ENCODE results near the gene SMIM10L2A.
"Not testable (repeated sequence)": the region's sequence is repeated elsewhere in the genome, so short reads cannot be mapped to it uniquely, and the experiment has no call there.

Gene SMIM10L2A

DNA sequence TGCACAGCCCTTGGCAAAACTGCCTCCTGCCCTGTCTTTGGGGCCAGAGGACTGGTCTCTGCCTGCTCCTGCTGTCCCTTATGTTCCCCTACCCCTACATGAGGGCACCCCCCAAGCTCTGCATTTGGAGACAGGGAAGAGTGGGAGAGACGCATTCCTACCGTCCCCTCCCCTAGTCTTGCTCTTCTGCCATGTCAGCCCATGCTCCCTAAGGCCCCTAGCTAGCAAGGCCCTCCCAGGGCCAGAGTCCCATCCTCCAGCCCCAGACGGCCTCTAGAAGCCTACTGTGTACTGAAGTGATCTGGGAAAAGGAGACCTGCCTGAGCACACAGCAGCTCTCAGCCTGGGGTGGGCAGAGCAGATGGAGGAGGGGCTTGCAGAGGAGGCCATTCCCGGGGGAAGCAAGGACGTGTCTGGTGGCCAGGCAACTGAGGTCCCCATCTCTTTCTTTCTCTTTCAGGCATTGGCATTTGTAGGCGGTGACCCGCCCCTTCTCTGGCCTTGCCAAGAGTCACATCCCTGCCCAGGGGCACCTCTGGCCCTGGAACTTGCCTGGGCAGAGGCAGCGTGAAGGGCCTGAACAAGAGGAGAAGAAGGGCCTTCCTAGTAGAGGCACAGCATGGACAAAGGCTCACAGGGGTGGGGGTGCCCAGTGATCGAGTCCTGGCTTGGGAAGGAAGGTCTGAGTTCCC is 1.6 kb downstream of the SMIM10L2A start:
- DNase-seq = not testable (repeated sequence)

DNA sequence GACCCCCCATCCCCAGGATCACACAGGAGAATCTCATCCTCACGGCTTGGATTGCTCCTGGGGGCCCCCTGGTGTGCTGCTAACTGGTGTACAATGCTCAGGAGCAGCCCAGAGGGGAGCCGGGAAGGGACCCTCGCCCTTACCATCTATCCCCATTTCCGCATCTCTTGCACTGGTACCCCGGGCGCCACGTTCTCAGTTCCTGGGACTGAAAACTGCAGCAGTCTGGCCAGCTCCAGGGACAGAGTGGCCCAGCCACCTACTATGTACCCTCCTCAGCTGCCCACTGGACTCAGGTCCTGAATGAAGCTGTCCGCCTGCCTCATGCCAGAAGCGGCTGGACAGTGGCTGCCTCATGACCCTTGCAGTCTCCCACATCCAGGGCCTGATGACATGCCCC is 2.7 kb downstream of the SMIM10L2A start:
- DNase-seq = no peak

DNA sequence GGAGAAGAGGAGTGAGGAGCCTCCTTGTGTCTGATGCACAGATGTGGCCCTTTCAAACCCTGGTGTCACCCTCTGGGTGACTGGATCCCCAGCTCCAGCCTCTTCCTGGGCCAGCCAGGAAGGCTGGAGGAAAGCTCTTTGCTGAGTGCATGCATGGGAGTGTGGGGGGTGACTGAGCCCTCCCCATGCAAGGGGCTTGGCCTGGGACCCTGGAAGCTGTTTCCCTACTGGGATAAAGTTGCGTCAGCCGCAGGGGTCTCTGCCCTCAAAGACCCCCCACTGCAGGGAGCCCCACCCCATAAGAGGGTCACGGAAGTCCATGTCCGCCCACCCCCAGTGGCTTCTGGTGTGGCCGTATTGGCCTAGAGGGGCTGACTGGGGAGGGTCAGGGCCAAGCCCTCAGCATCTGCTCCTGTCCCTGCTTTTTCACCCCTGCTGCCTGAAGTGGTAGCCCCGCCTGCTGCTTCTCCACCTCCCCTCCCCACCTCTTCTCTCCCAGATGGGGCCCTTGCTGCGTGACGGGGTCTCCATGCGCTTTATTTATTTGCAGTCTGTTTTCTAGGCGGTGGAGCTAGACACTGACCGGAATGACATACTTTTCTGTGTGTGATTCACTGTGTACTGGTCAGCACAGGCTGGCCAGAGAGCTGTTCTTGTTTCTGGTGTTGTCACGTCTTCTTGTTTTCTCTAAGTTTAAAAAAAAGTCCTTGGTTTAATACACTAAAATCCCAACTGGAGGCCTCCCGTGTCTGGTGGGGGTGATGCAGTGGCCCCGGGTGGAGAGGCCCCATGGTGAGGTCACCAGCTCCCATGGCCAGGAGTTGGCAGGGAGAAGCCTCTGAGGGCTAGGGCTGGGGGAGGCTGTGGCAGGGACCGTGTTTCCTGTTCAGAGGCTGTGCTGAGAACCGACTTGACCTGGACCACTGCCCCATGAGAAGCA is 3.6 kb downstream of the SMIM10L2A start:
- DNase-seq = no peak

DNA sequence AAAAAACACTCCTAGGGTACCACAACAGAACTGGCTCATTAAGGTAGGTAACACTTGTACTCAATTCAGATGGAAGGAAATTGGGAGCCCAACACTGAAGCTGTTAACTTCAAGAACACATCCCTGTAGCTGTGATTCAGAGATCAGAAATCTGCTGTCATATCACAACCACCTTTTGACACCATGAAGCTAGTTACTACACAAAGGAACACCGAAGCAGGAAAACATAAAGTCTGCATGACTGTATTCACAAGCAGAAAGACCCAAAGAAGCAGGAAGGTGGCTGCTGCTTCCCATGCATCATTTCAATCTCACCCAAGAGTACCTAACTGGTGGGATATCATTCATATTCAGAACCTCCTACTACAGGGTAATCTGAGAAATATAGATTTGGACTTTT is 7.7 kb downstream of the SMIM10L2A start:
- DNase-seq = no peak

DNA sequence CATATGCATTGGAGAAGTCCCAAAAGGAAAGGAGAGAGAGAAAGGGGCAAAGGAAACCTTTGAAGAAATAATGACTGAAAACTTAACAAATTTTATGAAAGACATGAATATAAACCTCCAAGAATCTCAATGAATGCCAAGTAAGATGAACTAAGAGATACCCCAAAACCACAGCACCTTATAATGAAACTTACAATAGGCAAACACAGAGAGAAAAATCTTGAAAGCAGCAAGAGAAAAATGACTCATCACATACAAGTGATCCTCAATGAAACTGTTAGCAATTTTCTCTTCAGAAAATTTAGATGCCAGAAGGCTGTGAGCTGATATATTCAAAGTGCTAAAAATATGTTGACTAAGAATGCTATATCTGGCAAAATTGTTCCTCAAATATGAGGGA is 10.1 kb downstream of the SMIM10L2A start:
- no peak for DNase-seq

DNA sequence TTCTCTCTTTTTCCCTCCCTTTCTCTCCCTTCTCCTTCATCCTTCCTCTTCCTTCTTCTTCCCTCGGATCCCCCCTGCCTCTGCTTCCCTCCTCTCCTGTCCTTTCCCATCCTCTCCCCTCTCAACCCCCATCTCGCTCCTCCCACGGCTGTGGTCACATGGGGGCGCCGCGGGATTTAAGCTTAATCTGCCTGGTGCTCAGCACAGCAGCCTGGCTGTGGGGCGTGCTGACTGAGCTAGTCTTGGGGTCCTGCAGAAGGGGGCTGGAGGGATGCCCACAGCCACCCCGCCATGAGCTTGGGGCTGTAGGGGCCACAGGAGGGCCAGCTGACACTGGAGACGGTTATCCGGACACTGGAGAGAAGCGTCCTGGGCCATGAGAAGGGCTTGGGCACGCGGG is 10.7 kb downstream of the SMIM10L2A start:
- no peak for DNase-seq

DNA sequence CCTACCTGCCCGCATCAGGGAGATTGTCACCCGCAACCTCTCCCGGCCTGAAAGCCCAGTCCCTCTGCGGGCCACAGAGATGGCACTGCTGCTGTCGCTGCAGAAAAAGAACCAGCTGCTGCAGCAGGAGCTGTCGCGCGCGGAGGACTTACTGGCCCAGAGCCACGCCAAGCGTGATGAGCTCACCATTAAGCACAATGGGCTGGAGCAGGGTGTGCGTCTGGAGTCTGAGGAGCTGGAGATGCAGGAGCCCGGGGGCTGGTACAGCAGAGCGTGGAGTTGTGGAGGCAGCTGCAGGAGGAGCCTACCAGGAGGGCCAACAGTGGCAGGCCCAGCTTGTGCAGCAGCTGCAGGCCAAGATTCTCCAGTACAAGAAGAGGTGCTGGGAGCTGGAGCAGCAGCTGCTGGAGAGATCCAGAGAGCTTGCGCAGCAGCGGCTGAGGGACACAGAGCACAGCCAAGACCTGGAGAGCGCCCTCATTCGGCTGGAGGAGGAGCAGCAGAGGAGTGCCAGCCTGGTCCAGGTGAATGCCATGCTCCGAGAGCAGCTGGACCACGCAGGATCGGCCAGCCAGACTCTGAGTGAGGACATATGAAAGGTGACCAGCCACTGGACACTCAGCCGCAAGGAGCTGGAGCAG is 11.3 kb downstream of the SMIM10L2A start:
- no peak for DNase-seq

DNA sequence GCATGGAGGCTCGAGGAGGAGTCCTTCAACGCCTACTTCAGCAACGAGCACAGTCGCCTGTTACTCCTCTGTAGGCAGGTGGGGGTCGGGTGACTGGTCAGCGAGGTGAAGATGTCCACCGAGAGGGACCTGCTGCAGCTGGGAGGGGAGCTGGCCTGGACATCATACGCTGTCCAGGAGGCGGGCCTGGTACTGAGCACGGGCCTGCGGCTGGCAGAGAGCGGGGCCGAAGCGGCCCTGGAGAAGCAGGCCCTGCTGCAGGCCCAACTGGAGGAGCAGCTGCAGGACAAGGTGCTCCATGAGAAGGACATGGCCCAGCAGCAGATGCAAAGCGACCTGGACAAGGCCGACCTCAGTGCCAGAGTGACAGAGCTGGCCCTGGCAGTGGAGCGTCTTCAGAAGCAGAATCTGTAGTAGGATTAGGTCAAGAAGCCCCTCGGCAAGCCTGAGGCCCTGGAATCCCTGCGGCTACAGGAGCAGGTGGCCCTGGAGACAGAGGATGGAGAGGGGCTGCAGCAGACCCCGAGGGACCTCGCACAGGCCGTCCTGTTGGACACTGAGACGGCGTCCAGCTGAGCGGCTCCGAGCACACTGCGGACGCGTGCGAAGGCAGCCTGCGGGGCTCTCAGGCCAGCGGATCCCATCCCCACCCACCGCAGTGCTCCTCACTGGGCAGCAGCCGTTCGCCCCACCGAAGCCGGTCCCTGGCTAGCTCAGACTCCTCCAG is 11.9 kb downstream of the SMIM10L2A start:
- no peak for DNase-seq

DNA sequence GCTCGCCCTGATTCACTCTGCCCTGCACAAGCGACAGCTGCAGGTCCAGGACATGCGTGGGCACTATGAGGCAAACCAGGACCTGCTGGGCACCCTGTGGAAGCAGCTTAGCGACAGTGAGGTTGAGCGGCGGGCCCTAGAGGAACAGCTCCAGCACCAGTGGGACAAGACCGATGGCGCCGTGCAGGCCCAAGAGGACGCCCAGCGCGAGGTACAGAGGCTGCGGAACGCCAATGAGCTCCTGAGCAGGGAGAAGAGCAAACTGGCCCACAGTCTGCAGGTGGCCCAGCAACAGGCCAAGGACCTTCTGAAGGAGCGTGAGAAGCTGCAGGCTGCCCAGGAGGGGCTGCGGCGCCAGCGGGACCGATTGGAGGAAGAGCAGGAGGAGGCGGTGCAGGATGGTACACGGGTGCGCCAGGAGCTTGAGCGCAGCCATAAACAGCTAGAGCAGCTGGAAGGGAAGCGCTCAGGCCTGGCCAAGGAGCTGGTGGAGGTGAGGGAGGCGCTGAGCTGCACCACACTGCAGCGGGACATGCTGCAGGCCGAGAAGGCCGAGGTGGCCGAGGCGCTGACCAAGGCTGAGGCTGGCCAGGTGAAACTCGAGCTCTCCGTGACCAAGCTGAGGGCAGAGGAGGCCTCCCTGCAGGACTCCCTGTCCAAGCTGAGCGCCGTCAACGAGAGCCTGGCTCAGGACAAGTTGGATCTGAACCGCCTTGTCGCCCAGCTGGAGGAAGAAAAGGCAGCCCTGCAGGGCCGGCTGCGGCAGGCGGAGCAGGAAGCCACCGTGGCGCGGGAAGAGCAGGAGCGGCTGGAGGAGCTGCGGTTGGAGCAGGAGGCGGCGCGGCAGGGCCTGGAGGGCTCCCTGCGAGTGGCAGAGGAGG is 12.8 kb downstream of the SMIM10L2A start:
- DNase-seq = no peak

DNA sequence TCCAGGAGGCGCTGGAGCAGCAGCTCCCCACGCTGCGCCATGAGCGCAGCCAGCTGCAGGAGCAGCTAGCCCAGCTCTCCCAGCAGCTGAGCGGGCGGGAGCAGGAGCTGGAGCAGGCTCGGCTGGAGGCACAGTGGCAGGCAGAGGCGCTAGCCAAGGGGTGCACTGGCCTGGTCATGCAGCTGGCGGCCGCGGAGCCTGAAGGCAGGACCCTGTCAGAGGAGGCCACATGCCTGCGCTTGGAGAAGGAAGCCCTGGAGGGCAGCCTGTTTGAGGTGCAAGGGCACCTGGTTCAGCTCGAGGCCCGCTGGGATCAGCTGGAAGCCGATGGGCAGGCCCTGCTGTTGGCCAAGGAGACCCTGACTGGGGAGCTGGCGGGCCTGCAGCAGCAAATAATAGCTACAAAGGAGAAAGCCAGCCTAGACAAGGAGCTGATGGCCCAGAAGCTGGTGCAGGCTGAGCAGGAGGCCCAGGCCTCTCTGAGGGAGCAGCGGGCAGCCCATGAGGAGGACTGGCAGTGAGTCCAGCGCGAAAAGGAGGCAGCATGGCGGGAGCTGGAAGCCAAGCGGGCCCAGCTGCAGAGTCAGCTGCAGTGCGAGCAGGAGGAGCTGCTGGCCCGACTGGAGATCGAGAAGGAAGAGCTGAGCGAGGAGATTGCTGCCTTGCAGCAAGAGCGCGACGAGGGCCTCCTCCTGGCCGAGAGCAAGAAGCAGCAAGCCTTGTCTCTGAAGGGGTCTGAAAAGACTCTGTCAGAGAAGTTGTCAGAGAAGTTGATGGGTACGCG is 13.6 kb downstream of the SMIM10L2A start:
- DNase-seq = no peak

DNA sequence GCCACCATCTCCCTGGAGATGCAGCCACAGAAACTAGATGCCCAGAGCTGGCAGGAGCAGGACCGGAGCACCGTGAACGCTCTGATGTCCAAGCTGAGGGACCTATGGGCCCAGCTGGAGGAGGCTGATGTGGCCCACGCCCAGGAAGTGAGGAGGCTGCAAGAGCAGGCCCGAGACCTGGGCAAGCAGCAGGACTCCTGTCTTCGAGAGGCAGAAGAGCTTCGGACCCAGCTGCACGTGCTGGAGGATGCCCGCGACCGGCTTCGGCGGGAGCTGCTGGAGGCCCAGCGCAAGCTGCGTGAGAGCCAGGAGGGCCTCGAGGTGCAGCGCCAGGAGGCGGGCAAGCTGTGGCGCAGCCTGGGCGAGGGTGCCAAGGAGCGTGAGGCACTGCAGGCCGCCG is 14.2 kb downstream of the SMIM10L2A start:
- no peak for DNase-seq

DNA sequence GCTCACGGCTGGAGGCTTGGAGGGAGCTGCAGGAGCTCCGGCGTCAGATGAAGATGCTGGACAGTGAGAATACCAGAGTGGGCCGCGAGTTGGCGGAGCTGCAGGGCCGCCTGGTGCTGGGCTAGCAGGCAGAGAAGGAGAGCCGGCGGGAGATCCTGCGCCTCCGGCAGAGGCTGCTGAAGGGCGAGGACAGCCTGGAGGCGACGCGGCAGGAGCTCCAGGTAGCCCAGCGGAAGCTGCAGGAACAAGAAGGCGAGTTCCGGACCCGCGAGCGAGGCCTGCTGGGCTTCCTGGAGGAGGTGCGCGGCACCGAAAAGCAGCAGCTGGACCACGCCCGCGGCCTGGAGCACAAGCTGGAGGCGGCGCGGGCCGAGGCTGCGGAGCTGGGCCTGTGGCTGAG is 14.7 kb downstream of the SMIM10L2A start:
- DNase-seq = no peak

DNA sequence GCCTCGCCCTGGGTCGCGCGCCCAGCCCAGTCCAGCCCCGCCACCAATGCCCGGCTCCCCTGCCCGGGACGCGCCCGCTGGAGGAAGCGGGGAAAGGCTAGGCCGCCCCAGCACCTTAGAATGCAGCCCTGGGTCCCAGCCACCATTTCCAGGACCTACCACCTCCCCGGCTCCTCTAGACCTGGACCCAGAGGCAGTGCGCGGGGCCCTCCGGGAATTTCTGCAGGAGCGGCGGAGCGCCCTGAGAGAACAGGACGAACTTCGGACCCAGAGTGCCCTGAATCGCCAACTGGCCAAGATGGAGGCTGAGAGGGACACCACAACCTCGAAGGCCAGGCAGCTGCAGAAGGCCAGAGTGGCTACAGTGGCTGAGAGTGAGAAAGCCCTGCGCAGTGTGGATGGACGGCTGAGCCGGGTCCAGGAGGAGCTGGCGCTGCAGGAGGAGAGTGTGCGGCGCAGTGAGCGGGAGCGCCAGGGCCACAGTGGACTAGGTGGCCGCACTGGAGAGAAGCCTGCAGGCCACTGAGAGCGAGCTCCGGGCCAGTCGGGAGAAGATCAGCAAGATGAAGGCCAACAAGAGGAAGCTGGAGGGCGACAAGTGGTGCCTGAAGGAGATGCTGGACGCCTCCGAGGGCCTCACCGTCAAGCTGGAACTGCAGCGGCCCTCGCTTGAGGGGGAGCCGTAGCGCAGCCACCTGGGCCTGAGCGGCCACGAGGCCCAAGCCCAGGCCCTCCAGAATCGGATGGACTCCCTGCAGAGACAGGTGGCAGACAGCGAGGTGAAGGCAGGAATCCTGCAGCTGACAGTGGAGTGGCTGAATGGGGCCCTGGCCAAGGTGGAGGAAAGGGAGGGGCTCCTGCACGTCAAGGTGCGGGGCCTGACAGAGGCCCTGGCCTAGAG is 15.5 kb downstream of the SMIM10L2A start:
- DNase-seq = no peak

DNA sequence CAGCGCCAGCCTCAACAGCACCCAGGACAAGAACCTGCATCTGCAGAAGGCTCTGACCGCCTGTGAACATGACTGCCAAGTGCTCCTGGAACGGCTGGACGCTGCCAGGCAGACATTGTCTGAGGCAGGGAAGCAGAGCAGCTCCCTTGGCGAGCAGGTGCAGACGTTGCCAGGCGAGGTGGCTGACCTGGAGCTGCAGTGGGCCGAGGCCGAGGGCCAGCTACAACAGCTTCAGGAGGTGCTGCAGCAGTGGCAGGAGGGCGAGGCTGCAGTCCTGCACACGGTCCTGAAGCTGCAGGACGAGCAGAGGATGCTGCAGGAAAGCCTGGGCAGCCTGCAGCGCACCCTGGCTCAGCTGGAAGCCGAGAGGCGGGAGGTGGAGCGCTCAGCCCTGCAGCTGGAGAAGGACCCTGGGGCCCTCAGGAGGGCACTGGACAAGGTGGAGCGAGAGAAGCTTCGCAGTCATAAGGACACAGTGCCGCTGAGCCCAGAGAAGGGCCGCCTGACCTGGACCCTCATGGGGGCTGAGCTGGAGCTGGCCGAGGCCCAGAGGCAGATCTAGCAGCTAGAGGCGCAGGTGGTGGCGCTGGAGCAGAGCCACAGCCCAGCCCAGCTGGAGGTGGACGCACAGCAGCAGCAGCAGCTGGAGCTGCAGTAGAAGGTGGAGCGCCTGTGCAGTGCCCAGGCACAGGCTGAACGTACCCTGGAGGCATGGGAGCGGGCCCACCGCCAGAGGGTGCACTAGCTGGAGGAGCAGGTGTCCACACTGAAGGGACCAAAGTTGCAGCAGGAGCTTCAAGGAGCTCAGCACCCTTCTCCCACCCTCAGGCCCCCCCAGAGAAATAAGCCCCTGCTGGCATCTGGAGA is 16.4 kb downstream of the SMIM10L2A start:
- no peak for DNase-seq

DNA sequence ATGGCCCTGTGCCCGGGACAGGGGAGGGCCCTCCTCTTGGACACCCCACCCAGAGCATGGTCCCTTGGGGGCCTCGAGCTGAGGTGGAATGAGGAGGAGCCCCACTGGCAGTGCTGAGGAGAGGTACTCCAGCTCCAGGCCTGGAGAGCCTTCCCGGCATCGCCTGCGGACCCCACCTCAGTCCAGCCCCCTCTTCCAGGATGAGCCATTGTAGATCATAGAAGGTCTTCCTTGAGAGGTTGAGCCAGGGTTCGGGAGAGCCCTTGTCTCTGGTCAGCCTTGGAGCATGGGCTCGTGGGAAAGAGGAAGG is 16.9 kb downstream of the SMIM10L2A start:
- no peak for DNase-seq

DNA sequence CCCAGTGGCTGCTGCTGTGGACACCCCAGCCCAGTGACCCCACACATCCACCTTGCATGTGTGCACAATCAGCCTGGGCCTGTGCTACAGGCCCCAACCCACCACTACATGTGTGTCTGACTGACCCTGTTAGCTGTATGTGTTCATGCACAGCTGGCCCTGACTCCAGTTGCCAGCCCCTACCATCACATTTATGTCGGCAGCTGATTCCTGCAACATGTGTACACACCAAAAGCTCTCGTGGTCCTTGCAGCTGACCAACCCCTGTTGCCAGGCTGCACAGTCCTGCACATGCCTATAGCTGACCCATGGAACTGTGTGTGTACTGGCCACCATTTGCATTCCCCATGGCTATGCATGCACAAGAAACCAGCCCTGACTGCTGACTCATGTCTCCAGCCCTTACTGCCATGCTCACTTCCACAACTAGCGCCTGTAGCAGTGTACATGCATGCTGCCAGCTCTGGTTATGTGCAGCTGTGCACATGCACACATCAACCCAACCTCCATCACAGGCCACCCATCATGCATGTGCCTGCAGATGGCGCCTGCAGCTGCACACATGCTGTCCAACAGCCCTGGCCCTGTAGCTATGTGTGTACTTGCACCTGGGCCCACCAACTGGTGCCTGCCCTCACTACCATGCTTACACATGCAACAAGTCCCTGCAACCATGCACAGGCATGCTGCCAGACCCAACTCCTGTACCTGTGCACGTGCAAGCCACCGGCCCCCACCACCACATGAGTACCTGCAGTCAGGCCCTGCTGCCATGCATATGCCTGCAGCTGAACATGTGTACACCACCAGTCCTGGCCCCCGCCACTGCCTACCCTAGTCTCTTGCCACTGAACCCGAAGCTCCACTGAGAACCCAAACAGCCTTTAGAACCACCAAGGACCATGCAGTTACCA is 28.1 kb downstream of the SMIM10L2A start:
- no peak for DNase-seq

DNA sequence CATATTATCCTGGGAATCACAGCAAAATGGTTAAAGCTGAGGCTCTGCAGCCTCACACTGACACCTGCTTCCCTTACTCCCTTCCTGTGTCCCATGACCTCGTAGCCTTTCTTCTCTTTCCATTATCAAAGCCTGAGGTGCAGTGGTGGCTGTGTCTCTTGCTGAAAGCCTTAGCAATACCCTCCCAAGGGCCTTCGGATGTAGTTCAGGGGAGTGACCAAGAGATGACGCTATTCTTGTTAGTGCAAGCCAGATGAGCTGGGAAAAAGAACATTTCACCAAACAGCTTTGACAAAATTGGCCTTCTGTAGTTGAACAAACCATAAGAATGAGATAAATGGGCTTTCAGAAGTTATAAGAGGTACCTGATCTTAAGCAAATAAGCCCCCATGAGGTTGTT is 31.6 kb downstream of the SMIM10L2A start:
- DNase-seq = no peak

DNA sequence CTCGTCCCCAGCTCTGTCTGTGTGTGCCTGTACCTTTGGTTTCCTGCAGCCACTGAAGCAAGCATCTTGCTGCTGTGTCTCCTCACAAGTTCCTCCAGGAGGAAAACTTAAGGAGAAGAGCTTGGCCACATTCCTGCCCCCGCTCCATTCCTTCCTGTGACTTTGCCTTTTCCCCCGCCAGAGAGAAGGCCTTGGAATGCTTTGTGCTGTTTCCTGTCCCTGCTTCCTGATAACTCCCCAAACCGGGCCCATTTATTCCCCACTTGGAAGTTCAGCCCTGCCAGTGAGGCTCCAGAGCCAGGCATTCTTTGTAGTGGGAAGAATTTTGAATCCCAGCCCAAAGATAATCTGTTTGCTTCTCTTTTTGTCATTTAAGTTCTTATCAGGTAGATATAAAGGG is 33.1 kb downstream of the SMIM10L2A start:
- DNase-seq = no peak
